Thyroid gland (tissue), 4 donors: Measurements from ENCODE around the gene KCTD18.

Experiments used
- CTCF ChIP-seq, 6 experiments: fragments of 200-600 bp in 3 of 6; fragments of 450-650 bp in 3 of 6; sonication (generic) in 3 of 6; IDR thresholded peaks; one replicate each; pipeline ENCODE4 v1.5.1; 2016 to 2019; ENCODE audit warnings: antibody characterized with exemption in 6 of 6, mild to moderate bottlenecking in 2 of 6, inconsistent platforms in 1 of 6, moderate library complexity in 1 of 6
- POLR2A ChIP-seq, 2 donors: fragments of 450-650 bp; IDR thresholded peaks; one replicate each; pipeline ENCODE4 v1.6.1; 2017; ENCODE audit warnings: antibody characterized with exemption in 2 of 2, mild to moderate bottlenecking in 2 of 2, moderate library complexity in 1 of 2

GRCh38 chr2:200451511-200451910, 58.4 kb downstream of the KCTD18 start:
- TF ChIP-seq POLR2A (IDR thresholded peaks at IDR 0.05) (no peak), CTCF (IDR thresholded peaks at IDR 0.05) (no peak)
